ENCODE measurements around the gene ANXA6.

The ANXA6 gene

DNA sequence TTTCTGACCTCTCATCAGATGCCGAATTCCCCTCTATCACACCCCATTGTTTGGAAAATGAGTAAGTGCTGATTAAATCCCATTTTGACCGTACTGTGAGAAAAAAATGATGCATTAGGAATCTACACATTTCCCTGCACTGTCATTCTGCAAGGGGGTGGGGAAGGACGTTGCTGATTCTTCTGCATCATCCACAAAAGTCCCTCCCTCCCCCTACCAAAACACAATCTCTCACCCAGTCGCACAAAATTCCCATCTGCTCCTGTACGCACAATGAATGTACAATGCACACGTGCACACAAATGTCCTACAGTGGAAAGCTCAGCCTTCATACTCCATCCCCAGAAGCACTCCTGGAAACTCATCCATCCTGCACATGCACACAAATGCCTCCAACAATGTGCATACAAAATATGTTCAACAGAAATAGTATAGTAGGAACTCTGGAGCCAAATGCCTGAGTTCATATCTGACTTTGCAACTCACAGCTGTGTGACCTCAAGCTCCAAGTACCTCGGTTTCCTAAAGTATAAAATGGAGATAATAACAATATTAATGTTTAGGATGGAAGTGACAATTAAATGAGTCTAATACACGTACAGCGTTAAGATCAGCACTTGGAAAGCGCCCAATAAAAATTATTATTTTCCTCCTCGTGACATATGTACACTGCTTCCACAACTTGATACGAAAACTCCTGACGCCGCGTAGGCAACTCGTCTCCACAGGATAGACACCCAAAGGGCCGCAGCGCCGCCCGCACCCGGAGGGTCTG lies 77.6 kb downstream of the ANXA6 start:
- no peak for DNase-seq

DNA sequence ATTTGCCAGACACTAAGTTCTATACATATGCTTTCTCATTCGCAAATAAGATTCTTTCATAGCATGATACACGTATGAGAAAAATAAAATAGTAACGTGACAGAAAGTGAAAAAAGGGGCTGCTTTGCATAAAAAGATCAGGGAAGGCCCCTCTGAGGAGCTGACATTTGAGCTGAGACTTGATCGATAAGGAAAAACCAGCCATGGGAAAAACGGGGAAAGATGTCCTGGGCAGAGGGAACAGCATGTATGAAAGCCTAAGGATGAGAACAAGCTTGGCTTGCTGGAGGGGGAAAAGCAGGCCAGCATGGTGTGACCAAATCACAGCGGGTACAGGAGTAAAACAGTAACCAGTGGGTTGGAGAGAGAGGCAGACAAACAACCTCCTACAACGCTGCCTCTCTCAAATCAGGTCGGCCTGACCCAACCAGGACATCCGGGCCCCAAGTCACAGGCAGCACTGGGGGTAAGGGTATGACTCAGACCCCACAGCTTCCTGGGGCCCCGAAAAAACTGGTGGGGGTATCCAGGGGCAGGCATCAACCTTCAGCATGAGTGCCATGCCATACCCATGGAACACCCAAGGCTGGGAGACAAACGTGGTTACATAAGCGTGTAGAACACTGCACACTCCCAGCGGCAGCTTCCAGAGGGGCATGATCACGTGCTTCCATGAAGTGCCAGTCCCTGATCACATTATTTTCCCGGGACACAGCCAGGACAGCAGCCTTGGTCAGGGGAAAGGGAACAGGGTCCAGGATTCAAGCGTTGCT lies 78.9 kb downstream of the ANXA6 start:
- peak; percentile 72 for DNase-seq

DNA sequence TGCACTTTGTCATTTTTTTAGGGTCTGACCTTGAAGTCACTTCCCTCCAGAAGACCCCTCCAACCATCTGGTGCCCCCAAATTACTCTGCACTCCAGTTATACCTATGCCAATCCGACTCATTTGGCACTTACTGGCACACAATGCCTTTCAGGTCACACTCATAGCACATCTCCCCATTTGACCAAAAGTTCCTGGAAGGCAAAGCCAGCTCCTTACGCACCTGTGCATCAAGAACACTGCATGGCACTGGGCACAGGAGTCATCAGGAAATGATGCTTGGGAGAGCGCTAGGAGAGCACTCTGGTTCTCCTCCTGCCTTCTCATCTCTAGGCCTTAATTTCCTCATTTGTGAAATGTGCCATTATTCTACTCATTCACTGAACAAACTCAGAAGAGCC lies 79.6 kb downstream of the ANXA6 start:
- DNase-seq: no peak

GRCh38 chr5:151077419-151077818 lies 80.2 kb downstream of the ANXA6 start:
- DNase-seq: no peak

GRCh38 chr5:151076616-151077015 lies 81.0 kb downstream of the ANXA6 start:
- no peak for DNase-seq

- DNase-seq: no peak
These were observed 81.8 kb downstream of the ANXA6 start for GRCh38 chr5:151075698-151076331.

DNA sequence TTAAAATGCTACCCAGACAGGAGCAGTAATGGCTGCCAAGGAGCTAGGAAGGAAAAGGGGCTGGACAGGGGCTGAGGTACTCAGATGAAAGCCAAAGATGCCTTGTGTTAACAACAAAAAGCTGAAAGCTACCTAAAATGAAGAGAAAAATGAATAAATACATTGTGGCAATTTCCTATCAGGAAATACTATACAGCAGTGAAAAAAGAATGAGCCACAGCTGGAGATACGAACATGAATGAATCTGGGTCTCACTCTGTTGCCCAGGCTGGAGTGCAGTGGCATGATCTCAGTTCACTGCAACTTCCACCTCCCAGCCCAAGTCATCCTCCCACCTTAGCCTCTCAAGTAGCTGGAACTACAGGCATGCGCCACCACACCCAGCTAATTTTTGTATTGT lies 83.0 kb downstream of the ANXA6 start:
- DNase-seq: no peak

DNA sequence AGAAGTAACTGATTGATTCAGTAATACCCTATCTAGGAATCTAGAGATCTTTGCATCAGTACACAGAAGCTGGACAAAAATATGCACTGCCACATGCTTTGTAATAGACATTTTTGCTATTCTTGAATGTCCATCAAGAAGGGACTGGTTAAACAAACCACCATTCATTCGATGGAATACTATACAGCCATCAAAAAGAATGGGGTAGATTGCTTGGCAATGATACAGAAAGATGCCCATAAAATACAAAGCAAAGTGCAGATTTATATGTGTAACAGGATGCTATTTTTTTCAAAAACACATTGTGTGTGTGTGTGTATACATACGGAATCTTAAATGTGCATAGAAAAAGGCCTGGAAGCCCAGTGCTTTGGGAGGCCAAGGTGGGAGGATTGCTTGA lies 84.3 kb downstream of the ANXA6 start:
- no peak for DNase-seq

DNA sequence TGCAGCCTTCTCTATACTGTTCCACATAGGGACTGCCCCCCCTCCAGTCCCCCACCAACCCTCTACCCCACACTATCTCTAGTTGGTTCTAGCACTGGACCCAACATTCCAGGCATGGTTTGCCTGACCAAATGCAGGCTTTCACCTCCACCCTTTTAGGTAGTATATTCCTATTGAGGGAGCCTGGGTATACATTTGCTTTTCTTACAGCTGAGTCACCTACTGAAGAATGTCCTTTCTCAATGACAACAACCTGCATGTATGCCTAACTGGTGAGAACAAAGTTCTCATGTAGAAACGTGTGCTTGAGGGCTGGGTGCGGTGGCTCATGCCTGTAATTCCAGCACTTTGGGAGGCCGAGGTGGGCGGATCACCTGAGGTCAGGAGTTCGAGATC lies 85.0 kb downstream of the ANXA6 start:
- no peak for DNase-seq

- no peak for DNase-seq
These were observed 85.5 kb downstream of the ANXA6 start for GRCh38 chr5:151071848-151072629.

GRCh38 chr5:151071021-151071420 lies 86.6 kb downstream of the ANXA6 start:
- no peak for DNase-seq

GRCh38 chr5:151070449-151070848 lies 87.1 kb downstream of the ANXA6 start:
- no peak for DNase-seq

GRCh38 chr5:151068433-151069197 lies 89.0 kb downstream of the ANXA6 start:
- DNase-seq: no peak

- DNase-seq: no peak
These were observed 89.7 kb downstream of the ANXA6 start for GRCh38 chr5:151067632-151068432.

DNA sequence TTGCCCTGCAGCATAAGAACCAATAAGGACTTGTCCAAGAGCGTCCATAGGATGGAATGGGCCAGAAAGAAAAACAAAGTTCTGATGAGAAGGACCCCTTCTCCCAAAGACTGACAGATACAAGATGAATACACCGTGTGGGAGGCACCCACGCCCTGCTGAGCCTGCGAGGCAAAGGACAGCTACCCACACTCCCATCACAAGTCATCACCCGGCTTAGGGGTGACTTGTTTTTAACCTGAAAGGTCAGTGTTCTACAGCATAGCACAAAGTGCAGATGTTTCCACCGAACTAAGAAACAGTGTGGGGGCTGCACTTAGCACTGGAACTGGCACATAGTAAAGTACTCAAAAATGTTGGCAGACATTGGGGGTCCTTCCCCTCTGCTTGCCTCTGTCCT lies 90.7 kb downstream of the ANXA6 start:
- DNase-seq: no peak

DNA sequence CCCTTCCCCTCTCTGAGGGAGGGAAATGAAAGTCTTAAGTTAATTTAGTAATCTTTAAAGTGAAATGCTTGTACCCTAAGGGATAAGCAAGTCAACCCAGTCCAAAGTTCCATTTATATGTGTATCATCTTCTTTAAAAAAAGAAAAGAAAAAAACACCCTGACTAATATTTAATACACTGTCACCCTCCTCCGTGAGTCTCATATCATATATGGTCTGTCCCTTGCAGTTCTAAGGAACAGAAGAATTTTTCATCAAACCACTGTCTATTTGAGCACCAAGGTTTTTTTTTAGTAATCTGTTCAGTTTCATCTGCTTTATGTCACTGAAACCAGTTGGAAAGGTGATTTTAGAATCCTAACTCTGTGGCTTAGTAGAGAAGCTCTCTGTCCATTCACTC lies 92.0 kb downstream of the ANXA6 start:
- no peak for DNase-seq

GRCh38 chr5:151064916-151065499 lies 92.6 kb downstream of the ANXA6 start:
- DNase-seq: no peak

GRCh38 chr5:151063142-151063989 lies 94.2 kb downstream of the ANXA6 start:
- no peak for DNase-seq

DNA sequence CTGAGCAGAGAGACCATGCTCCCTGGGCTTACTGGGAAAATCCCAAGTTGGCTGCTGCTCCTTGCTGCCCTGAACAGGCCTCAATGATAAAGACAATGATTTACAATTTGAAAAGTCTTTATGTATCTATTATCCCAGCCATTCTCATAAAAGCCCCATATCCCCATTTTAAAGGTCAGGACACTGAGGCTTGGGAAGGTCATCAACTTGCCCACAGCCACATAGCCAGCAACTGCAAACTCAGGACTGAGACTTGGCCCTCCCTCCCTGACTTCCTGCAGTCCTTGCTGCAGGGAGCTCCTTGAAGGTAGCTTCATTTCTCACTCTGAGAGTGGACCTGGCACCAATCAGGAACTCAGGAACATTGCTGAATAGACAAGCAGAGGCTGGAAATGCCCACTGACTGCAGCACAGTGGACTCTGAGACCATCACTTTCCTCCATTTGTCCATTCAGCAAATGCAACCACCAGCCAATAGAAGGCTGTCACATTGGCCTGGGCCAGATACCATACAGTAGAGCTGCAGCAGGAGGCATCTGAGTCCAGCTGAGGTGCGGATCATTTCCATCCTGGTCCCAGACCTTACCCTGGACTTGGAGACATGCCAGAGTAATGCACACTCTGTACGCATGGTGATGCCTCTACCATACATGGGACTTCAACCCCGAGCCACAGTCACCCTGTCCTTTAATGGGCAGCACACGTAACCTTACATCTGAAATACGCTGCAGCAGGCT lies 95.0 kb downstream of the ANXA6 start:
- no peak for DNase-seq
